Urinary bladder (tissue), 4 donors: ENCODE data around the gene TACR1. TPM values are rescaled to one million over a fixed set of nuclear protein-coding genes. Genes with fewer than 3 reads are reported as not detected.
"Not testable (repeated sequence)": the region's sequence is repeated elsewhere in the genome, so short reads cannot be mapped to it uniquely, and the experiment has no call there.

ENCODE experiments used
- DNase-seq: peaks from one replicate; pipeline ENCODE4 v3.0.0-alpha.2; 2015; ENCODE audit errors: extremely low spot score
- H3K27ac ChIP-seq: one replicate; pipeline ENCODE4 v1.5.1; 2013; ENCODE audit warnings: low read depth, mild to moderate bottlenecking, moderate library complexity
- H3K36me3 ChIP-seq: one replicate; pipeline ENCODE4 v1.6.1; 2013; ENCODE audit warnings: mild to moderate bottlenecking, moderate library complexity; ENCODE audit not compliant: insufficient read depth
- H3K4me1 ChIP-seq: one replicate; pipeline ENCODE4 v1.6.1; 2013; ENCODE audit warnings: mild to moderate bottlenecking, moderate library complexity; ENCODE audit not compliant: insufficient read depth
- H3K4me3 ChIP-seq: one replicate; pipeline ENCODE4 v1.5.1; 2013; ENCODE audit warnings: low read depth, low read length
- WGBS: extraction: QIAGEN DNeasy Blood & Tissue Kit; methylation state at CpG from one replicate; pipeline ENCODE4 v1.1.7; 2013; 5-methylcytosine and 5-hydroxymethylcytosine counted together
- polyA plus RNA-seq: library from polyadenylated mRNA; stranded (reverse); fragments of 200-250 nt; gene quantifications from one replicate; pipeline ENCODE4 v1.2.3, GENCODE V29; 2013
- total RNA-seq: library from RNA; depleted of rRNA; stranded (reverse); fragments of >200 nt; gene quantifications from one replicate; pipeline ENCODE4 v1.2.3, GENCODE V29; 2014
- donor health status: healthy with polysubstance abuse.
- donor health status: healthy.

TACR1 gene
- total and polyA plus RNA-seq, 2 donors = 1.9 to 3.4 TPM

DNA sequence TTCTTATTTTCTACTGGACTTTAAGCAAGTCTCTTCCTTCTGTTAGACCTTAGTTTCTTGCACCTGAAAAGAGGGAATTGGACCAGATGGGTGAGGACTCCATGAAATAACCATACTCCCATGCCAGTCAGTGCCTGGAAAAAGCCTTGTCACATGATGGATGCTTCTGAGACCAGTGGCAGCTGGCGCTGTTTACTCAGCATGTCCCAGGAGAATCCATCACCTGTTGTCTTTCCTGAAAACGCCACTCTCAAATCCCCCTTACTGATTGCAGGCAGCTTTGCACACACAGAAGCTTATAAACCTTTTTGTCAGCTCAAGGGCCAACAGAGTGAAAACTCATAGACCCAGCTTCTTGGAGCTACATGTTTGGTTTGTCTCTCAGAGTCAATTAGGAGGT lies 123.2 kb downstream of the TACR1 start:
- Histone ChIP-seq H3K4me1 (no peaks in the 10 kb centered on the region), H3K4me3 (no peak overlapping the region), H3K27ac (no peak overlapping the region), H3K36me3 (no peaks in the 10 kb centered on the region)
- DNase-seq = no peak
- 88% methylated on average over 2 of the region's 2 CpGs for WGBS

DNA sequence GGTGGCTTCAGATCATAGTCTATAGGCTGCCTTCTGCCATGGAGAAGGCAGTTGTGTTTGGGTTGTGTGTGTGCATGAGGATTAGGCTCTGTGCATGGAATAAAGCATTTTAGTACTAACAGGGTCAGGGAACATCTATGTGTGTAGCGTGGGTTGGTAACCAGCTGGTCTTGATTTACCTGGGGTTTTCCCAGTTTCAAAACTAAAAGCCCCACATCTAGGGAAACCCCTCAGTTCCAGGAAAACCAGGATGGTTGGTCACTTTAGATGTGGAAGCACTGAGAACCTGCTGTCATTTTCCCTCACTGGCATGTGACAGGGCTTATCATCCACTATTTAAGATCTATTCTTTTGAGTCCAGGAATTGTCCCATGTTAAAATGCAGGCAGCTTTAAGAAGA lies 124.6 kb downstream of the TACR1 start:
- H3K4me3 ChIP-seq = no peak overlapping the region
- WGBS = 98% methylated on average over 1 of the region's 1 CpG
- no peak for DNase-seq

GRCh38 chr2:75074228-75074627 lies 125.1 kb downstream of the TACR1 start:
- Histone ChIP-seq H3K4me3 (no peak overlapping the region), H3K4me1 (no peaks in the 10 kb centered on the region), H3K27ac (no peak overlapping the region), H3K36me3 (no peaks in the 10 kb centered on the region)
- 71% methylated on average over 1 of the region's 1 CpG for WGBS
- no peak for DNase-seq

More for the DNA sequence above, 124.6 kb downstream of the TACR1 start:
- no peak overlapping the region for H3K27ac ChIP-seq
- no peaks in the 10 kb centered on the region for H3K36me3 ChIP-seq
- no peaks in the 10 kb centered on the region for H3K4me1 ChIP-seq

GRCh38 chr2:75071766-75072165 lies 127.6 kb downstream of the TACR1 start:
- DNase-seq = no peak
- WGBS = 53% methylated on average over 5 of the region's 5 CpGs

GRCh38 chr2:75068546-75068945 lies 130.8 kb downstream of the TACR1 start:
- Histone ChIP-seq H3K36me3 (no peaks in the 10 kb centered on the region), H3K4me1 (no peaks in the 10 kb centered on the region), H3K4me3 (no peak overlapping the region), H3K27ac (no peak overlapping the region)
- no peak for DNase-seq
- WGBS = 38% methylated on average over 1 of the region's 1 CpG

More at GRCh38 chr2:75071766-75072165, 127.6 kb downstream of the TACR1 start:
- H3K36me3 ChIP-seq = no peaks in the 10 kb centered on the region
- H3K27ac ChIP-seq = no peak overlapping the region
- no peaks in the 10 kb centered on the region for H3K4me1 ChIP-seq
- no peak overlapping the region for H3K4me3 ChIP-seq

DNA sequence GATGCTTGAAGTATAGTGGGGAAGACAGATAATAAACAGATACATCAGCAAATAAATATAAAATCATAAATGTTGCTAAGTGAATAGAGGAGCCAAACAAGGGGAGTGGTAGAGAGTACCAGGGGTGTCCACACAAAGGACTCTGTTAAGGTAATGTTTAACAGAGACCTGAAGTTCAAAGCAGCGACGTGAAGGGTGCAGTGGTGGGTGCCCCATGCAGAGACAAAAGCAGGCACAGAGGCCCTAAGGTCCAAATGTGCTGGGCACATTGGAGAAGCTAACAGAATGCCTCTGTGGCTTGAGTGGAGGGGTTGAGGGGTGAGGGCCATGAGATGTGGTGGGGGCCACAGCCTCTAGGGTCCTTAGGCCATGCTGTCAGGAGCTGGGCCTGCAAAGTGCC lies 131.8 kb downstream of the TACR1 start:
- Histone ChIP-seq H3K4me3 (no peak overlapping the region), H3K27ac (no peak overlapping the region), H3K36me3 (no peaks in the 10 kb centered on the region), H3K4me1 (no peaks in the 10 kb centered on the region)
- DNase-seq = no peak
- WGBS = 96% methylated on average over 2 of the region's 2 CpGs

DNA sequence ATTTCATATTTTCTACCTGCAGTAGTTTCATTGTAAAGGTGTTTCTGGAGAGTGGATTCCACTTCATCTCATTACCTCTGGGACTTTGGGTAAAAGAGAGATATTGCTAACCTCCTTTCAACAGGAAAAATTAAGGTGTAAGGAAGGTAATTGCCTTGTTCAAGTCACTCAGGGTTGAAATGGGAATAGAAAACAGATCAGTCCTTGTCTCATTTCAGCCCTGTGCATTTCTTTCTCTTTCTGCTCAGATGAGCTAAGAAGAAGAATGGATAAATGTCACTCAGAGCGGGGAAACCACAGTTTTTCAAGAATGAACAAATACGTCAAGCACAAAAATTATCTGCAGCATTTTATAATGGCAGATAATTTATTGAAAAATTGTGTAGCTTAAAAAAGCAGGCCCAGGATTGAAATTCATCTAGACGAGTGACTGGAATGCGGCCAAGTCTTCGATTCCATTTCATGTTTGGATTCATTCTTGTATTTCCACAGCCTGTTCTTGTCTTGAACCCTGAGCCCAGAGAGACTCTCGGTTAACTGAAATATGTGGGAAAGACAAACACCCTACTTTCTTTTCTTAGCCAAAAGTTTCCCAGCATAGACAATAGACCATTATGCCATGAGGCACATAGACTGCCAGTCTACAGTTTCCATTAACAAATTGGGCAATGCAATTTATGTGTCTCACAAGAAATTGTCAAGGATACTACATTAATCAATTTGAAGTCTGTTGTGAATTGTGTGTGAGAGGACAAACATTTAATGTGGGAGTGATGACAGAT lies 133.0 kb downstream of the TACR1 start:
- Histone ChIP-seq H3K4me3 (no peak overlapping the region), H3K27ac (no peak overlapping the region), H3K4me1 (no peaks in the 10 kb centered on the region), H3K36me3 (no peaks in the 10 kb centered on the region)
- no peak for DNase-seq
- 77% methylated on average over 6 of the region's 6 CpGs for WGBS

- H3K4me3 ChIP-seq = no peak overlapping the region
- 72% methylated on average over 8 of the region's 8 CpGs for WGBS
- H3K36me3 ChIP-seq = no peaks in the 10 kb centered on the region
- H3K4me1 ChIP-seq = no peaks in the 10 kb centered on the region
- no peak overlapping the region for H3K27ac ChIP-seq
- DNase-seq = no peak
Observed at GRCh38 chr2:75065402-75066008, 133.8 kb downstream of the TACR1 start.

DNA sequence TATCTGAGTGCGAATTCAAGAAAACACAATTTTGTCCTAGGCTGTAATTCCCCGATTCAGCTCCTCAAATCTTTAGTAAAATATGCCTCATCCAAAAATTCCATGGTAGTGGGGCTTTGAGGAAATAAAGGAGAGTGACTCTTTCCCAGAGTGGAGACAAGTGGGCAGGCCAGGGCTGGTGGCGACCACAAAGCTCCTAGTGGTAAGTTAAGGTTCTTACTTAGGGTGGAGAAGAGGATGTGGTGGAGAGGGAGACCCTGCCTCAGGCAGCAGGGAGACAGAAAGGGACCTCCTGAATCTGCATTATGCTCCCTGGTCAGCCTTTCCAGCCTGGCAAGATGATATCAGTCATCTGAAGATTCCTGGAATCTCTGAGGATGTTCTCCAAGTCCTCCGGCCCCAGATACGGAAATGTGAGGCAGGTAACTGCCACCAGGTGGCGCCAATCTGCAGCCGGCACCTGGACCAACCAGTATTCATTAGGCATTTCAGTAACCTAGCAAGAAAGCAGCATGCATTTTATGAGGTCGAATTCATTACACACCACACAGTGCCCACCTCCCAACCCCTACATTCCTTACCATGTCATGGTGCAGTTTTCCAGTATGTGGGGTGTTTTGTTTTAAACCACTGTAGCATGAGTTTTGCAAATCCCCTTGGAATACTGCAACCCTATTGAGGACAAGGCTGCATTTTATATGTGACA lies 134.5 kb downstream of the TACR1 start:
- no peak overlapping the region for H3K4me3 ChIP-seq
- 55% methylated on average over 8 of the region's 8 CpGs for WGBS
- no peak for DNase-seq
- no peaks in the 10 kb centered on the region for H3K4me1 ChIP-seq
- H3K36me3 ChIP-seq = no peaks in the 10 kb centered on the region
- no peak overlapping the region for H3K27ac ChIP-seq

DNA sequence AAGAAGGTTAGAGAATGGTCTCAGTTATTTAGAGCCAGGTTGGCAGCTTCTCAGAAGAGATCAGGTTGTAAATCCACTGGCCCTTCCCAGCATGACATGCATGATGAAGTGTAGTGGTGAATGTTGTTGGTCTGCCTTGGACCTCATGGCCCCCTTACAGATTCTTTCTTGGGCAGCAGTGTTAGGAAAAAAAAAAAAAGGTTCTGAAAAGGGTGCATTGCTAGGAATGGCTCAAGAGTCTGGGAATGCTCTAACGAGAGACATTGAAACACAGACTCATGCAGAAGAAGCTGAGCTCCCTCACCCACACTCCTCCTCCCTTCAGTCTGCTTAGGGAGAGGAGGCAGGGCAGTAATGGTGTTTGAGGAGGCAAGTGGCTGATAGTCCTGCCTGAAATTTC lies 135.4 kb downstream of the TACR1 start:
- H3K4me1 ChIP-seq = no peaks in the 10 kb centered on the region
- H3K27ac ChIP-seq = no peak overlapping the region
- DNase-seq = no peak
- no peaks in the 10 kb centered on the region for H3K36me3 ChIP-seq
- WGBS = 45% methylated on average over 1 of the region's 1 CpG
- no peak overlapping the region for H3K4me3 ChIP-seq

- H3K4me1 ChIP-seq = no peaks in the 10 kb centered on the region
- WGBS = 73% methylated on average over 1 of the region's 1 CpG
- H3K27ac ChIP-seq = no peak overlapping the region
- no peak overlapping the region for H3K4me3 ChIP-seq
- H3K36me3 ChIP-seq = no peaks in the 10 kb centered on the region
- DNase-seq = no peak
Observed at GRCh38 chr2:75058427-75058826, 140.9 kb downstream of the TACR1 start.

GRCh38 chr2:75057150-75057549 lies 142.2 kb downstream of the TACR1 start:
- WGBS = 94% methylated on average over 5 of the region's 5 CpGs
- not testable (repeated sequence) for H3K36me3 ChIP-seq, DNase-seq

DNA sequence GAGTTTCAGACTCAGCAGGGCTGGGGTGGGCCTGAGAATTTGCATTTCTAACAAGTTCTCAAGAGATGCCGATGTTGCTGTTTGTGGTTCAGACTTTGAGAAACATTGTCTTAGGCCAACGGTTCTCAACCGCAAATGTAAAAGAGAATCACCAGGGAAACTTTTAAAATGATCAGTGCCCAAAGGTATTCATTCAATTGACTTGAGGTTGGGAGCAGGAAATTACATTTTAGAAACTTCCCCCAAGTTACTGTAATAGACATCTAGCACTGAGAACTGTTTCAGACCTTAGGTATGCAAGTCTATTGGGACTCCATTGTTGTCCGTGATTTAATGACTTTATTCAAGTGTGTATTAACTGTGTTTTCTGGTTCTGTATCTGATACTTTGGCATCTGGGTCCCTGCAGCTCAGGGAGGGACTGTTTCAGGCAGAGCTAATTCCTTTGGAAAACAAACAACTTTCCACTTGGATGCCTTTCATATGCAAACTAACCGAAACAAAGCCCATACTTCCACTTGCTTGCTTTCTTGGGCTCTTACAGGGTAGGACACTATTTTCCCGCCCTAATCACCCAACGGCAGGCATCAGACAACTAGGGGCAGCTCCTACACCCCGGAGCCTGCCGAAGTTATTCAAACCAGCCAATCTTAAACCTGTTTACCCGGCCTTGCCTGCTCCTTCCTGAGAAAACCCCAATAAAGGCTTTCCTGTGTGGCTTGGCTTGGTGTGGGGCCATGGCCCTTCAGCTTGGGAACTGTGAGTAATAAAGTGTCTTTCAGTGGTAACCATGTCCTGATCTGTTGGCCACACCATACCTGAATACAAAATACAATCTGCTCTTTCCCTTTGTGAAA lies 143.3 kb downstream of the TACR1 start:
- WGBS = 64% methylated on average over 10 of the region's 10 CpGs
- no peaks in the 10 kb centered on the region for H3K4me1 ChIP-seq
- no peak overlapping the region for H3K27ac ChIP-seq
- no peaks in the 10 kb centered on the region for H3K36me3 ChIP-seq
- no peak overlapping the region for H3K4me3 ChIP-seq
- no peak for DNase-seq

More at GRCh38 chr2:75057150-75057549, 142.2 kb downstream of the TACR1 start:
- H3K4me1 ChIP-seq, H3K4me3 ChIP-seq, H3K27ac ChIP-seq: not testable (repeated sequence)
